Posterior vena cava (tissue), 2 donors: Measurements from ENCODE around the gene TOP3B. TPM values are rescaled to one million over a fixed set of nuclear protein-coding genes. Genes with fewer than 3 reads are reported as not detected.

Source experiments
- DNase-seq: peaks from one replicate; pipeline ENCODE4 v3.0.0-alpha.2; 2020; ENCODE audit warnings: low spot score
- intact Hi-C, 2 donors: fragments of 100-400 bp; cut with DNase I; formaldehyde crosslinking; loops; one replicate each; pipeline versions ENCODE4 v1.14.1 to v1.14.2; 2022 to 2023
- total RNA-seq, 2 donors: library from RNA; stranded (reverse); fragmentation: NEBNext Ultra II Directional; extraction: Animal tissue kit (Norgen Biotek cat#: 25700); gene quantifications; one replicate each; pipeline ENCODE4 v1.2.1, GENCODE V29; 2021
- donor health status: DM: yes; HTN: yes; CAD: no.
- donor health status: DM: yes; HTN: yes; CAD: no.

TOP3B gene
- total RNA-seq, 2 donors from 2014 or later: 15.2 to 19.3 TPM

DNA sequence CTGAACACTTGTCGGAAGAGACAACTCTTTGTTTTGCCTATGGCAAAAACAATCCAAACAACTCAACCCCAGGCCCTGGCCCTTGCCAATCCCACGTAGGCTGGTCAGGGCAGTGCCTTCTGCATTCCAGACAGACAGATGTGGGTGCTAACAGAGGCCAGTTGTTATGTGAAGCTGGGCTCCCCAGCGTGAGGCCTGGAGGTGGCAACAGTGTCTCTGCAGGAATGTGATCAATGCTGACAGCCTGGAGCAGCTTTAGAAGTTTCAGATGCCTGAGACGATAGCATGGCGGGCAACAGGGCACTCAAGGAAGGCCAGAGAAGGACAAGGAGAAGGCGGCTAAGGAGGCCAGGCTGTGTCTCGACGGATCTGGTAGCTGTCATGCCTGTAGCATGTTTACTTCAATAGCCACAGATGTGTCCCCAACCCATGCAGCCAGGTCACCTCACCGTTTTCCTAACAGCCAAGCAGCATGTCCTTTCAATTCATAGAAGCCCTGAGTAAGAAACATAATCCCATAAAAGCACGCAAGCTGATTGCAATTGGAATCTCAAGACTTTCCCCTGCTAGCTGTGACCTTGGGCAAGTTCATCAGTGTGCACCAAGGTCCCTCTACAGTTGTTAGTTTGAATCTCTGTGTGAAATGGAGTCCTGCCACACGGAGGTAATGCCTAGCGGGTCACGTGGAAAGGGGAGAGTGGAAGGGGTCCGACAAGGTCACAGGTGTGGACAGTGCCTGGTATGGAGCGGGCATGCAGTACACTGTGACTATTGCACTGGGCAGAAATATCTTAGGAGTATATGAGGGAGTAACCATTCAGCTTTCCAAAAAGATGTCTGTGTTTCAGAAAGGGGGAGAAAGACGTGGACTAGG, 15.7 kb downstream of the TOP3B start:
- no peak for DNase-seq
- intact Hi-C loops: no loop called here

DNA sequence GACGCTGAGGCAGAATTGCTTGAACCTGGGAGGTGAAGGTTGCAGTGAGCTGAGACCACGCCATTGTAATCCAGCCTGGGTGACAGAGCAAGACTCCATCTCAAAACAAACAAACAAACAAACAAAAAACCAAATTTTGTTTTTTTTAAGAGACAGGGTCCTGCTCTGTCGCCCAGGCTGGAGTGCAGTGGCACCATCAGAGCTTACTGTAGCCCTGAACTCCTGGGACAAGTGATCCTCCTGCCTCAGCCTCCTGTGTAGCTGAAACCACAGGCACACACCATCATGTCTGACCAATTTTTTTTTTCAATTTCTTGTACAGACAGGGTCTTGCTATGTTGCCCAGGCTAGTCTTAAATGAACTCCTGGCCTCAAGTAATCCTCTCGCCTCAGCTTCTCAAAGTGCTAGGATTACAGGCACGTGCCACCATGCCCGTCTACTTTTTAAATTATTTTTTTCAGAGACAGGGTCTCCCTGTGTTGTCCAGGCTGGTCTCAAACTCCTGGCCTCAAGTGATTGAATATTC, 16.8 kb downstream of the TOP3B start:
- intact Hi-C loops: no loop called here
- no peak for DNase-seq

DNA sequence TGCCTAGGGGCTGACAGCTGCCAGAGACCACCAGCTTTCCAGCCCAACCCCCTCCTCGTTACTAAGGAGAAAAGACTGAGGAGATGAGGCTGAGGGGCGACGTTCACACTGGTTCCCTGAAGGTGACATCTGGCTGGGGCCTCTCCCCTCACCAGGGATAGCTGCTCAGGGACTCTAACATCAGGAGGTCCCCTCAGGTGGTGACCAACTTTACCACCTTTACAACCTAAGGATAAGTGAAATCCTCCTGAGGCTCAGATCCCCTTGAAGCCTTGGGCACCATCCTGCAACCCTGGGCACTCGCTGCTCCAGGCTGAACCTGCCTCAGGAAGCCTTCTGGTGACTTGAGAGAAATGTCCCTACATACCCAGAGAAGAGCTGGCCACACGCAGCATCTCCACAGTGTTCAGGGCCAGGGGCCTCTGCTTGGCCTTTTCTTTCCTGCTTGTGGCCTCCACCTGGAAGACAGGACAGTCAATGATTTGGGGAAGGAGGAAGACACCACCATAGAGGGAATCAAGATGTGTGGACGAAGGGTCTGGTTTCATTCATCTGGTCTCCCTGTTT, 17.6 kb downstream of the TOP3B start:
- intact Hi-C loops: no loop called here
- no peak for DNase-seq

DNA sequence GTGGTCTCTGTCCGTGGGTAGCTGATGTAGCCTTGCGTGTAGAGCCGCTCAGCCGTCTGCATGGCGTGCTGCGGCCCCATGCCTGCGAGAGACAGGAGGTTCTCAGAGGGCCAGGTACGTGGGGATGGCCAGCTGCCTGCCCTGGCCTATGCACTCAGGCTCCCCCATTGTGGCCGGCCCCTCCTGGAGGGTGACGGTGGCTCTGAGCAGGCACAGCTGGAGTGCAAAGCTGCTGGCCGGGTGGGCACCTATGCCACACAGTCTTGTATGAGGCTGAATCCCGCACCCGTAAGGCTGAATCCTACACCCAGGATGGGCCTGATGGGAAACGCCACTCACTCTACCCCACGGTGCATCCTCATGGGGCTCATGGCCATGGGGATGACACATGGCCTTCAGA, 18.4 kb downstream of the TOP3B start:
- intact Hi-C loops: no loop called here
- DNase-seq: no peak

DNA sequence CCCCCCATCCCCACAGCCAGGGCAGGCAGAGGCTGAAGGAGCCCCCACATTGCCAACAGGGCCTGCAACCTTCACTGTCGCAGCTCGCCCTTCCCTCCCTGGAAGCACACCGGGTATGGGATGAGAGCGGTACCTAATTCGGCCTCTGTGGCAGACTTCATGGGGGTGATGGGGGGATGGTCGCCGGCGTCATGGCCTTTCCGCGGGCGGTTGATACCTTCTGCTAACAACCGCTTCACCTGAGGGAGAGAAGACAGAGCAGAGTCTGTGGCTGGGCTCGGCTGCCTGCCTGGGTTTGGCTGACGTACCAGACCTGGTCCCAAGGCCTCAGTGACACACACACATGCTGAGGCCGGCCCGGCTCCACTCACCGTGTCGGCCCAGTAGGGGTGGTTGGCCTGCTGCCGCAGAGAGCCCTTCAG, 18.8 kb downstream of the TOP3B start:
- intact Hi-C loops: no loop called here
- no peak for DNase-seq

DNA sequence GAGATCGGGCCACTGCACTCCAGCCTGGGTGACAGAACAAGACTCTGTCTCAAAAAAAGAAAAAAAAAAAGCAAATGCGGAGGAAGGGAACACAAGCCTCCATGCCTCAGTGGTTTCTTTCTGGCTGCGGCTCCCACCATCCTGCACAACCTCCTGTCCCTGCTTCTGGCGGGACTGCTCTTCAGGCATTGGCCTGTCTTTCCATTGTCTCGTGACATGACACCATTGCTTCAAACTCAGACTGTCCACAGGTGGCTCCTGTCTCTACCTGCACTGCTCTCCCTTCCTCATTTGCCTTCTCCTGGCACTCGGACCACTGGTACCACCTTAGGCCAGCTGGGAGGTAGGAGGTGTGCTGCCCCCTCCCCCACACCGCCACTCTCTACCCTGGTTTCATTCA, 19.3 kb downstream of the TOP3B start:
- intact Hi-C loops: no loop called here
- no peak for DNase-seq

DNA sequence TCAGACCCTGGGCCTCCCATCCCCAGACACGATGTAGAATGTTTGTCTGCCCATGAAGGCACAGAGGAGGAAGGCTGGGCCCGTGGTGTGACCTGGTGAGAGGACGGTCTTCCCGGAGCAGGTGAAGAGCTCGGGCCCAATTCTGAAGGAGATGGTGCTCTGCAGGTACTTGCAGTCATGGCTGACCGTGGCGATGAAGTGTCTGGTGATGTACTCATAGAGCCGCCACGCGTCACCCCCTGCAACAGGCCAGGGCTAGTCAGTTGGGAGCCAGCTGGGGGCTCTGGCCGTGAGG, 20.0 kb downstream of the TOP3B start:
- intact Hi-C loops: no loop called here
- DNase-seq: no peak

DNA sequence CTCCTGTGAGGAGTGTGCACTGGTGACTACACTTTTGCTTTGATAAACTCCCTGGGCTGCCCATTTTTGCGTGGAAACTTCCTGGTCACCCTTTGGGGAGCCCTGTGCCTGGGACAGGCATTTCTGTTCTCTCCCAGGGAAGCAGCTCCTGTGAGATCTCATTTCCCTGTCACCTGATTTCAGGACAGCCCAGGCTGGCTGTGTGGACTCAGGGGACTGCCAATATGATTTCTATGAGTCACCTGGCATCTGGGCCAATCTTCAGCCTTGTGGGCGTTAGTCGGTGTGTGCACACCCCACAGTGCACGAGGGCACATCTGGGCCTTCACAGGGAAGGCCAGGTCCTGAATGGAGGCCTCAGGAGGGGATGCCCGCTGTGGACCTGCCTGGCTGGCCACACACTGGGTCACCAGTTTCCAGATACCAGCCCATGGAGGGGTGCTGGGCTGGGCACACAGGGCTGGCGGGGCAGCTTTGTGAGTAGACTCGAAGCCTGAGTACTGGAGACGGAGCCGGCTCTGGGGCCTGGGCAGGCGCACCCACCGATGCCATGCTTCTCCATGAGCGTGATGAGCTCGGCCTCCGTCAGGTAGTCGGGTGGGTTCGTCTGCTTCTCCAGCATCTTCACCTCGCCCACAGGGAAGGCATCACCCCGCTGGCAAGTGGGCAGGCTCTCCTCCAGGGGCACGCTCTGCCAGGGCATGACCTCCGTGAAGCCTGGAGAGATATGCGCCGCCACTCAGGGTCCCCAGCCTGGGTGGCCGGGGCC, 20.5 kb downstream of the TOP3B start:
- no peak for DNase-seq
- intact Hi-C loops: no loop called here

DNA sequence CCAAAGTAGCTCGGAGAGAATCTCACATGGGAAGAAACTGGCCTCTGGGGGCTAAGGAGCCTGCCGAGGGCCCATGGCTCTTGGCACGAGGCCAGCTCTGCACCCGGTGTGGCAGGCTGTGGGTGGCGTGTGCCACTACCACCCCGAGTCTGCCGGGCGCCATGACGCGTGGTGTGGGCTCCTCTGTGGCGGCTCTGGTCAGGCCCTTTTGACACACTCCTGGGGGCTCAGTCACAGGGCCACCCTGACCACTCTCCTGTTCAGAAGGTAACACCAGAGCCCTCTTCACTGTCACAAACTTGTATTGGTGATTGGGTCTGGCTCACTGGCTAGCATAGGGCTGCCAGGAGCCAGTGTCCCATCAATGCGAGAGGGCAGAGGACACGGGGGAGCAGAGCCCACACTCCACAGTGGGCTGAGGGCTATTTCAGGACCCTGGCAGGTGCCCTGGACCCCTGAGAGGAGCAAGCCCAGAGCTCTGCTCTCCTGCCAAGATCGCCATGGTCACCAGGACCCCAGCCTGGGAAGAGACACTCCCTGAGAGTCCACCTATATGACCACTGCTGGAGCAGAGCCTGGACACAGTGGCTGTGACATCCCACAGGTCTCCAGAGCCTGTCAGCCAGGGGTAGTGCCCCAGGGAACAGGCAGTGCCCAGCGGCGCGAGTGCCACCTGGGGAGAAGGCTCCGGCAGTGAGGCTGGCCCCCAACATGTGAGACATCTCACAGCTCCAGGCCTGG, 21.3 kb downstream of the TOP3B start:
- intact Hi-C loops: no loop called here
- no peak for DNase-seq

DNA sequence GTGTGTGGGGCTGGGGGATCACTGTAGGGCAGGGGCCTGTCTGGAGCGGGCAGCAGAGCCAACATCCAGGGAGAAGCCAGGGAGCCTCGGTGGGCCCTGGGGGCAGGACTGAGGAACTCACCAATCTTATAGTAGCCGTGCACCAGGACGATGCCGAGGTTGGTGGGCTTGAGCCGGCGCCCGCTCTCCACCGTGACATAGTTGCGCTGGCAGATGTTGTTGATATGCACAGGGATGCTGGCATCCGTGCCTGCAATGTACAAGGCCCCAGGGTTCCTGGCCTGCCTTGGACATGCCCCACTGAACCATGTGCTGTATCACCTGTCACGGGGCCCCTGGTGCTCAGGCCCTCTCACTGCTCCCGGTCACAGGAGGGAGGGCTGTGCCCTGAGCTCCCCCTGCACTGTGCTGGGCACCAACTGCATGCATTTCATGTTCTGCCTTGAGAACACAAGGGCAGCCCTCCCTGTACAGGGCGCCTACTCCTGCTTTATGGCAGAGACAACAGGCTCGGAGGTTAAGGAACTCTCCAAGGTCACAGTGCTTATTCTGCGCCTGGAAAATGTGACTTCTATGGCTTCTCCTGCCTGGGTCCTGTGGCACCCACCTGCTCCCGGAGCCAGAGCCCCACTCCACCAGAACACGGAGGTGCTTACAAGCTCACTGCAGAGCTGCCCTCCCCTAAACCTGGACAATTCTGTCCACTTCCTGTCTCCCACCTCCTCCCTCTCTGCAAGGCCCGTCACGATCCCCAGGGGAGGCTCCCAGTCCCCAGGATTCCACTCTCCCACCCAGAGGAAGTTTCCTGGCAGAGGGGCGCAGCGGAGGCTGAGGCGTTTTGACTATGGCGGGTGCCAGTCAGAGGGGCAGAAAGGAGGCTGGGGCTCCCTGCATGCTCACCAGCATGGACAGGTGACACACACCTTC, 22.1 kb downstream of the TOP3B start:
- DNase-seq: no peak

DNA sequence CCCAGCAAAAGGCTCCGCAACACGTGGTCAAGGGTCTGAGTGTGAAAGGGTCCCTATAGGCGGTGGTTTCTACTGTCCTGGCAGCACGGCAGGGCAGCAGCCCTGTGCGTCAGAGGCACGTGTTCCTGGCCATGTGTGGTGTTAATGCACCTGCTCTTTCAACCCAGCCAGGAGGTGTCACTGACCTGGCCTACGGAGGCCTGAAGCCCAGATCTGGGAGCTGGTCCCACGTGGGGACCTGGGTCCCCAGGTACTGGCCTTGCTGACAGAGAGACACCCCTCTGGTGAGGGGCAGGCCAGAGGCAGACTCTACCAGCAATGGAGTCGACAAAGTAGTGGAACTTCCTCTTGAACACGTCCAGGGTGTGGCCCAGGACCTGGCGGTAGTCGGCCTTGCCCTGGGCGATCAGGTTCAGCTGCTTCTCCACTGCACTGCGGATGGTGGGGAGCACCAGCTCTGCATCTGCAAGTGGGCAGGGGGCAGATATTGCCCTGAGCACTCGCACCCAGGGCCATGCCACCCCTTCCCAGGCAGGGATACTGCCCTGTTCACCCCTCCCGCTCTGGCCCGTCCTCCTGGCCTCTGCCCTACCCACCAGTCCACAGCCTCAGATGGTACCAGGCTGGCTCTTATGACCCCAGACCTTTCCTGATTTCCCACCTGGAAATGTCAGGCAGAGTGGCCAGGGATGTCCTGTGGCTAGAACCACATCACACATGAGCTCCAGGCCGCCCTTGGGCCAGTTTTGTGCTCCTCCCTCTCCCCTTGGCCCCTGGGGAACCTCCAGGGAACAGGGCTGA, 23.1 kb downstream of the TOP3B start:
- DNase-seq: no peak
- intact Hi-C loops: no loop called here

More for the DNA sequence above, 22.1 kb downstream of the TOP3B start:
- intact Hi-C loops: no loop called here

DNA sequence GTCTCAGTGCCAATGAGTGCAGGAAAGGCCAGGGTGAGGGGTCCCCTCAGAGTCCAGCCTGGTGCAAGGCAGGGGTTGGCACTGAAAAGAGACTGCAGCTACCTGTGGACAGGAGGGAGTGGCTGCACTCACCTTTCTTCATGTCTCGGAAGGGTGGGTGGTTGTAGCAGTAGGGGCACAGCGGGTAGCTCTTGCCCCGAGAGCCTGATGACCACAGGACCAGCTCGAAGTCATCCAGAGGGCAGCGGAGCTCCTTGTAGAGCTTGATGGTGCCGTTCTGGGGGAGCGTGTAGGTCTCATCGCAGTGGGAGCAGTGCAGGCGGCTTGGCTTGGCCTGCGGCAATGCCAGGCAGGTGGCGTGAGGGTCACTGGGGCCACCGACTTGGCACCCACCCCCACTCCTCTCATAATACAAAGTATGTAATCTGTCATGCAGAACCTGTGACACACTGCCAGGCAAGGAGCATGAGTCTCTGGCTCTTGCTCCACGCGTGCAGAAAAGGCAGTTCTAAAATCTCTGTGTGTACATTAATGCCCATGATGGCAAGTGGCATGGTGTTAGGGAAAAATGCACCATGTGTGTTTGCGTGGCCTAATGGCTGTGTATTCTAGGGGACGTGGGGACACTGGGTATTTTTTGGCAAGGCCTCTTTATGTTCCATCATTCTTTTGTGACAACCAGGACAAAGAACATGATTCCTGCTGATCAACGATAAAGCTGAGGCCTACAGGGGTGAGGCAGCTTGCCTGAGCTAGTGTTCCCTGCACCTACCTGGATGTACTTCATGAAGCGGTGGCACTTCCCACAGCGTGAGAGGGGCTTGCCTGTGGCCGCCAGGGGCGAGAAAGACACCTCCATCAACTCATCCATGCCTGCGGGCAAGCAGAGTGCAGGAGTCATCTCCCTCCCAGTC, 24.0 kb downstream of the TOP3B start:
- no peak for DNase-seq
- intact Hi-C loops: no loop called here

DNA sequence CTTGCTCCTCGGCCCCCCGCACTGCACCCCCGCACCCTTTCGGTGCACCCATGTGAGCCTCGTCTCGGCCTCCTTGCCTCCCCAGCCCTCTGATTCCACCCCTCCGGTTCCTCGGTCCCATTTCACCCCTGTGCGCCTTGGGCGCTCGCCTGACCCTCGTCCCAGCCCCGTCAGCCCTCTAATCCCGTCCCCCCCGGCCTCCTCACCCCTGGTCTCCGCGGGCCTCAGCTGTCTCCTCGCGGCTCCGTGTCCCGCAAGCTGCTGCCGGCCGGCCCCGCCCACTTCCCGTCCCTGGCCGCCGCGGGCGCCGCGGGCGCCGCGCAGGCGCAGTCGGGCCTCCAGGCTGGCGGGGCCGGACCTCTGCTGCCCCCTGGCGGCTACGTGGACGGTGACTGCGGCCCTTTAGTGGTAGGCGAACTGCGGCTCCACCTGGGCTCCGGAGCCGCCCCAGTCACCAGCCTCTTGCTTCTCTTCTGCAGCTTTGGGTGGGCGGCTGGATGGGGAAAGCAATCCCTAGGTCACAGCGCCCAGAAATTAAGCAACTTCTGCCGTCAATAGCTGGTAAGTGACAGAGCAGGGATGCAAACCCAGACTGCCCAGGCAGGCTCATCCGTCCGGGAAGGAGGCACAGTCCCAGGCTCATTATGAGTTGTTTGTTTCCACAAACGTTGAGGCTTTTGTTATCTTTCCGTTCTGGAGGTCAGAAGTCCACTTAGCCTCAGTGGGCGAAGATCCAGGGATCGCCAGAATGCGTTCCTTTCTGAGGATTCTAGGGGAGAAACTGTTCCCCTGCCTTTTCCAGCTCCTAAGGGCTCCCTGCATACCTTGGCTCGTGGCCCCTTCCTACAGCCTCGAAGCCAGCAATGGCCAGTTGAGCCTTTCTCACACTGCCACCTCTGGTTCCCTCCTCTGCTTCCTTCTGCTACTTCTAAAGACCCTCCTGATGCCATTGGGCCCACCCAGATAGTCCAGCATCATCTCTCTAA, 29.7 kb downstream of the TOP3B start, which contains the start of gene PPM1F:
PPM1F (minus strand) TSS at position 263 of the 986 bp plus-strand sequence. CDS start 6,800 bp downstream, outside the sequence.
- peak; percentile 96 for DNase-seq
- intact Hi-C loops: no loop called here

DNA sequence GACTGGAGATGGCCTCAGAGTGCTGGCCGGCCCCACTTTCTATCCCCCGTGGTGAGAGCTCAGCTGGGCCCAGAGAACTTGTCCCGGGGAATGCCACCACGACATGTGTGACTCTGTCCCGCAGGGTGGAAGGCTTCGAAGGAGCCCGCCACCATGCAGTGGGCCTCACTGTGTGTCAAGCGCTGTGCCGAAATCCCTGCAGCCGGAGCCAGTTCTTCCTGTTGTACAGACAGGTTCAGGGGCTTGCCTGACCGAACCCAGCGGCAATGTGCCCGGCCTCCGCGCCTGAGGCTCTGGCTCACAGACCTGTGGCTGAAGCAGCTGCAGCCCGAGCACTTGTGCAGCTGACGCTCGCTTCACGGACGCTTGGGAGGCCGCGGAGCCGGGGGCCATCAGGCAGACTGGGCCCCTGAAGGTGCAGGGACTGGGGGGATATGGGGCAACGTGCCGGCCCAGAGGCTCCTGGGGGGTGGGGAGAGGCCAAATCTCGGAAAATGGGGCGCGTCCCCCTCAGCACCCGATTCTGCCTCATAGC, 30.6 kb downstream of the TOP3B start:
- DNase-seq: no peak
- intact Hi-C loops: no loop called here

DNA sequence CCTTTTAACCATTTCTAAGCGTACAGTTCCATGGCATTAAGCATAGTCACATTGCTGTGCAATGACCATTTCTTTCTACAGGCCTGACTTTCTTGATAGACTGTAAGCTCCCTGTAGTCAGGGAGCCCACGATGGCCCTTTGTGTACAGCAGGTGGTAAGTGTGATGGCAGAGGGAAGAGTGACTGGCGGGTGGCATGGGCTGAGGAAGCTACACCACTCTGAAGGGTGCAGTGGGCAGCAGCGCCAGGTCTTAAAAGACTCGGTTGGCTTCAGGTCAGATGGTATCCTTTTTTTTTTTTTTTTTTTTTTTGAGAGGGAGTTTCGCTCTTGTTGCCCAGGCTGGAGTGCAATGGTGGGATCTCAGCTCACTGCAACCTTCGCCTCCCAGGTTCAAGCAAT, 31.5 kb downstream of the TOP3B start:
- intact Hi-C loops: no loop called here

More for the DNA sequence above, 31.5 kb downstream of the TOP3B start:
- DNase-seq: no peak
